Thymus (tissue), 11 donors: ENCODE results near the gene RBBP7. TPM values are rescaled to one million over a fixed set of nuclear protein-coding genes. Genes with fewer than 3 reads are reported as not detected.

ENCODE experiments used
- DNase-seq, 9 donors: peaks; one replicate each; pipeline ENCODE4 v3.0.0-alpha.2; 2013; ENCODE audit warnings: low spot score in 9 of 9, low read depth in 6 of 9, missing footprints in 1 of 9
- H3K27ac ChIP-seq, 2 donors: one replicate each; pipeline ENCODE4 v1.5.1; 2013; ENCODE audit warnings: control low read depth in 1 of 2, low read depth in 1 of 2, low read length in 1 of 2, mild to moderate bottlenecking in 1 of 2, moderate library complexity in 1 of 2
- H3K27me3 ChIP-seq, 2 donors: one replicate each; pipeline ENCODE4 v1.5.1; 2013; ENCODE audit warnings: low read length in 1 of 2; ENCODE audit not compliant: control insufficient read depth in 2 of 2, insufficient read depth in 1 of 2
- H3K36me3 ChIP-seq, 2 donors: one replicate each; pipeline ENCODE4 v1.5.1; 2013; ENCODE audit warnings: low read length in 1 of 2, mild to moderate bottlenecking in 1 of 2, moderate library complexity in 1 of 2; ENCODE audit not compliant: control insufficient read depth in 2 of 2, insufficient read depth in 2 of 2
- H3K4me1 ChIP-seq, 2 donors: one replicate each; pipeline ENCODE4 v1.5.1; 2013; ENCODE audit warnings: low read length in 2 of 2; ENCODE audit not compliant: control insufficient read depth in 2 of 2, insufficient read depth in 2 of 2
- H3K4me3 ChIP-seq, 2 donors: one replicate each; pipeline ENCODE4 v1.5.1; 2013; ENCODE audit warnings: low read length in 2 of 2, control low read depth in 1 of 2, mild to moderate bottlenecking in 1 of 2
- H3K9me3 ChIP-seq, 2 donors: one replicate each; pipeline ENCODE4 v1.5.1; 2013; ENCODE audit warnings: low read length in 1 of 2, mild to moderate bottlenecking in 1 of 2; ENCODE audit not compliant: control insufficient read depth in 2 of 2, insufficient read depth in 1 of 2
- WGBS: extraction: QIAGEN DNeasy Blood & Tissue Kit; methylation state at CpG from one replicate; pipeline ENCODE4 v1.1.7; 2013; 5-methylcytosine and 5-hydroxymethylcytosine counted together
- polyA plus RNA-seq: library from polyadenylated mRNA; stranded (reverse); fragments of 200-250 nt; gene quantifications from one replicate; pipeline ENCODE4 v1.2.3, GENCODE V29; 2013
- total RNA-seq: library from RNA; stranded (reverse); fragments of 120-200 nt; gene quantifications from one replicate; pipeline ENCODE4 v1.2.4, GENCODE V29; 2013
- donor health status: healthy.

RBBP7 gene
- total and polyA plus RNA-seq, 2 donors = 130 to 167 TPM

- Histone ChIP-seq H3K4me3 (no peak overlapping the region), H3K27me3 (no peaks in the 10 kb centered on the region), H3K36me3 (peaks cover 9 to 15% of the 10 kb centered on the region in 2 donors), H3K4me1 (no peaks in the 10 kb centered on the region), H3K27ac (no peak overlapping the region), H3K9me3 (no peaks in the 10 kb centered on the region)
- 85% methylated on average over 3 of the region's 3 CpGs for WGBS
- DNase-seq = peak in 3 of 9 donors; percentile 18 to 47 (median 39)
Measured at GRCh38 chrX:16826207-16826606, 44.0 kb downstream of the RBBP7 start.

GRCh38 chrX:16825264-16826035 lies 44.7 kb downstream of the RBBP7 start:
- H3K36me3 ChIP-seq = peaks cover 9 to 15% of the 10 kb centered on the region in 2 donors
- H3K4me1 ChIP-seq = no peaks in the 10 kb centered on the region
- no peak for DNase-seq
- H3K4me3 ChIP-seq = no peak overlapping the region
- no peaks in the 10 kb centered on the region for H3K9me3 ChIP-seq
- no peak overlapping the region for H3K27ac ChIP-seq
- H3K27me3 ChIP-seq = no peaks in the 10 kb centered on the region
- 98% methylated on average over 8 of the region's 8 CpGs for WGBS

- Histone ChIP-seq H3K27me3 (no peaks in the 10 kb centered on the region), H3K9me3 (no peaks in the 10 kb centered on the region), H3K4me1 (no peaks in the 10 kb centered on the region), H3K27ac (no peak overlapping the region), H3K36me3 (peaks cover 5 to 11% of the 10 kb centered on the region in 2 donors), H3K4me3 (no peak overlapping the region)
- WGBS = 97% methylated on average over 2 of the region's 2 CpGs
- no peak for DNase-seq
Measured at GRCh38 chrX:16822723-16823122, 47.4 kb downstream of the RBBP7 start.

- 95% methylated on average over 5 of the region's 5 CpGs for WGBS
- peaks cover 5 to 11% of the 10 kb centered on the region in 2 donors for H3K36me3 ChIP-seq
- H3K4me3 ChIP-seq = no peak overlapping the region
- H3K27me3 ChIP-seq = no peaks in the 10 kb centered on the region
- H3K9me3 ChIP-seq = no peaks in the 10 kb centered on the region
- DNase-seq = no peak
- no peaks in the 10 kb centered on the region for H3K4me1 ChIP-seq
- no peak overlapping the region for H3K27ac ChIP-seq
Measured at GRCh38 chrX:16819634-16820033, 50.5 kb downstream of the RBBP7 start.

GRCh38 chrX:16814597-16814996 lies 55.6 kb downstream of the RBBP7 start:
- no peak overlapping the region for H3K4me3 ChIP-seq
- no peaks in the 10 kb centered on the region for H3K9me3 ChIP-seq
- peaks cover 0 to 5% of the 10 kb centered on the region in 2 donors for H3K36me3 ChIP-seq
- H3K27me3 ChIP-seq = no peaks in the 10 kb centered on the region
- H3K27ac ChIP-seq = no peak overlapping the region
- WGBS = 98% methylated on average over 1 of the region's 1 CpG
- no peaks in the 10 kb centered on the region for H3K4me1 ChIP-seq
- DNase-seq = no peak

DNA sequence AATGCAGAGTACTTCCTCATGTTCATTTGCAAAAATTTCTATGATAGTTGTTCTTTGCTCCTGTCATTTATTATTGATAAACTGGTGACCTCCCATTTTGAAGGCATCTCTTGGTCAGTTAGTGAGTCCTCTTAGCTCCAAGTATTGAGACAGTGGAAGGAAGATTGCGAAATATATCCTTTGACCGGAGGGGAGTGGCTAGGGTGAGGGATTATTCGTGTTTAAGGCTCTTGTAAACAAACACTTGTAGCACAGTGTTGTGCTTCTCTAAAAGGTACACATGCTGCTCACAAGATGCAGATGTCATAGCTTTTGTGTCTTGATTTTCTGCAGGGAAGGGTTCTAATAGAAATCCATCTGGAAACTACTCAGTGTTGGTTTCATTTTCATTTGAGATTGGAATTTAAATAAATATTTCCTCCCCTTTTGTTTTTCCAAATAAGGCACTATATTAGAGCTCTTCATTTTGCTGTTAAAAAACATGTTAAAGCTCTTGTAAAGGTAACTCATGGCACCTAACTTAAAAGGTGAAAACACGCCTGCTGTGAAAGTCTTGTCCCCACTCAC lies 62.1 kb downstream of the RBBP7 start:
- Histone ChIP-seq H3K9me3 (no peaks in the 10 kb centered on the region), H3K27me3 (no peaks in the 10 kb centered on the region), H3K36me3 (no peaks in the 10 kb centered on the region), H3K4me3 (no peak overlapping the region), H3K4me1 (no peaks in the 10 kb centered on the region), H3K27ac (no peak overlapping the region)
- WGBS = 77% methylated on average over 4 of the region's 4 CpGs
- DNase-seq = no peak

- Histone ChIP-seq H3K4me3 (no peak overlapping the region), H3K27me3 (no peaks in the 10 kb centered on the region), H3K9me3 (no peaks in the 10 kb centered on the region), H3K4me1 (no peaks in the 10 kb centered on the region), H3K36me3 (no peaks in the 10 kb centered on the region), H3K27ac (no peak overlapping the region)
- no peak for DNase-seq
Measured at GRCh38 chrX:16807548-16807947, 62.6 kb downstream of the RBBP7 start.

- no peak for DNase-seq
- Histone ChIP-seq H3K27ac (no peak overlapping the region), H3K27me3 (no peaks in the 10 kb centered on the region), H3K36me3 (no peaks in the 10 kb centered on the region), H3K4me3 (no peak overlapping the region), H3K4me1 (no peaks in the 10 kb centered on the region), H3K9me3 (no peaks in the 10 kb centered on the region)
- 91% methylated on average over 8 of the region's 8 CpGs for WGBS
Measured at GRCh38 chrX:16804923-16805464, 65.2 kb downstream of the RBBP7 start.

- 97% methylated on average over 4 of the region's 4 CpGs for whole genome bisulfite sequencing
- no peaks in the 10 kb centered on the region for H3K9me3 ChIP-seq
- H3K27ac ChIP-seq = no peak overlapping the region
Measured at GRCh38 chrX:16797841-16798240, 72.3 kb downstream of the RBBP7 start.

More at GRCh38 chrX:16797841-16798240, 72.3 kb downstream of the RBBP7 start:
- H3K36me3 ChIP-seq = peaks cover 0 to 13% of the 10 kb centered on the region in 2 donors
- H3K4me3 ChIP-seq = no peak overlapping the region
- DNase-seq = no peak
- no peaks in the 10 kb centered on the region for H3K27me3 ChIP-seq
- no peaks in the 10 kb centered on the region for H3K4me1 ChIP-seq
